A375 (cell line): Measurements from ENCODE around the gene GTPBP10. TPM values are rescaled to one million over a fixed set of nuclear protein-coding genes. Genes with fewer than 3 reads are reported as not detected.

Source experiments
- total RNA-seq: library from RNA; depleted of rRNA; stranded (reverse); fragments of >200 nt; shearing (Covaris generic); gene quantifications from 2 replicates; pipeline ENCODE4 v1.2.3, GENCODE V29; 2014; rRNA removed

The GTPBP10 gene, protein sequence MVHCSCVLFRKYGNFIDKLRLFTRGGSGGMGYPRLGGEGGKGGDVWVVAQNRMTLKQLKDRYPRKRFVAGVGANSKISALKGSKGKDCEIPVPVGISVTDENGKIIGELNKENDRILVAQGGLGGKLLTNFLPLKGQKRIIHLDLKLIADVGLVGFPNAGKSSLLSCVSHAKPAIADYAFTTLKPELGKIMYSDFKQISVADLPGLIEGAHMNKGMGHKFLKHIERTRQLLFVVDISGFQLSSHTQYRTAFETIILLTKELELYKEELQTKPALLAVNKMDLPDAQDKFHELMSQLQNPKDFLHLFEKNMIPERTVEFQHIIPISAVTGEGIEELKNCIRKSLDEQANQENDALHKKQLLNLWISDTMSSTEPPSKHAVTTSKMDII
- total RNA-seq, result 15.7 and 23.7 TPM in 2 replicates

DNA sequence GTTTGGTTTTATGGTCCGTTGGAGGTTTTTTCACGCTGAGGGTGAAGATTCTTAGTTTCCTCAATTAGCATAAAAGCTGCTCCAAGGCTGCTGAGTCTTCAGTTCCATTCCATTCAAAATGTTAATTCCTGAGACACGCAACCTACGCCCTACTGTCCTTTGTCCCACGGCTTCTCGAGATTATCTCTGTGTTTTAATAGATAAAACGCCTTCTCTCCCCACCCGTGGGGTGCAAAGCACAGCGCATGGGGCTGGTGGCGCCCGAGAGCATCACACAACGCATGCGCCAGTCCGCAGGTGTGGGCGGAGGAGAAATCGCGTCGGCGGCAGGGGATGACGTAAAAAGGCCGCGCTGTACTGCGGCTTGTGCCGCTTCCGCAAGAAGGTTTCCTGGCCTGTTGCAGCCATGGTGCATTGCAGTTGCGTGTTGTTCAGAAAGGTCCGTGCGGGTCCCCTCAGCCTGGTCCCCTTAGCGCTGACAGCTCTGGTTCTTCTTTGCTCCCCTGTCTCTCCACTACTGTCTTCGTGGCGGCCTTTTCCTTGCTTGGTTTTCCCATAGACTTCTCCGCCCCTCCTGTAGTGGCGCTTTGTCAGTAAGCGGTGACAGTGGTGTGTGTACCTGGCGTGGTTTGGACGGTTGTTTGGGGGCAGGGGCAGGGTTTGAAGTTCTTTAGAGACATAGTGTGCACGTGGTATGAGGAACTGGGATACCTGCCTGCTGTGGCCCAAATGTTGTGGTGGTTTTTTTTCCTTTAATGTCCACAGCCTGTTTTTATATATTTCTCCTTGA, at the start of gene GTPBP10:
Gene GTPBP10, plus strand, starts transcription at position 381 of the 790 bp plus-strand sequence. Its CDS starts 26 bp downstream, at position 407.

DNA sequence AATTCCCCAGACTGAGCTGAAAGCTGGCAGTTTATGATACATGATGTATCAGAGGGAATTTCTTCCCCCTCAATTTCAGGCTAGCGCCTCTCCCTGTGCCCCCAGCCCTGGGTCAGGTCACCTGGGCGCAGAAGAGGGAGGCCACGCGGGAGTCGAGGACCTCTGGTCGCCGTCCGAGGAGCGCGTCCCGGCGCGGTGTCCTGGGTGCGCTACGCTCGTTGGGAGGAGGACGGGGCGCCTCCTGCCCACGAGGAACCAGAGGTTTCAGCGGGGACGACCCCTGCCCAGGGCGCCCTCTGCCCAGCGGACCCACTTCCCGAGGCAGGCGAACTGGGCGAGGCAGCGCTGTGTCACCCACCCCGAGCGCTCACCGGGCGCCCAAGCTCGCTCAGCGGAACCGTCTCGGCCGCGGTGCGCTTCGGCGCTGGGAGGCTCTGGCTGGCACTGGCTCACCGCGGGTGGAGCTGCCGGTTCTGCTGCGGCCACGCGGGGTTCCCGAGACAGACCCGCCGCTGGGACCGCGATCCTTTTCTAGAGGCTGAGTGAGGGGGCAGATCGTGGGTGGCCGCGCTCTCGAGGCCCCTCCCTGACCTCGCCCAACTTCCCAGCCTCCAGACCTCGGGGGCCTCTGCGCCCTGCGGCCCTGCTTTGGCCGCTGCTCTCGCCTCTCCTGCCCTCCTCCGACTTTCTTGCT, 25.6 kb upstream of the GTPBP10 start, which contains the start of gene FAM237B:
Gene FAM237B, minus strand, starts transcription at position 504 of the 694 bp plus-strand sequence. CDS start 1,556 bp downstream, outside the sequence.

DNA sequence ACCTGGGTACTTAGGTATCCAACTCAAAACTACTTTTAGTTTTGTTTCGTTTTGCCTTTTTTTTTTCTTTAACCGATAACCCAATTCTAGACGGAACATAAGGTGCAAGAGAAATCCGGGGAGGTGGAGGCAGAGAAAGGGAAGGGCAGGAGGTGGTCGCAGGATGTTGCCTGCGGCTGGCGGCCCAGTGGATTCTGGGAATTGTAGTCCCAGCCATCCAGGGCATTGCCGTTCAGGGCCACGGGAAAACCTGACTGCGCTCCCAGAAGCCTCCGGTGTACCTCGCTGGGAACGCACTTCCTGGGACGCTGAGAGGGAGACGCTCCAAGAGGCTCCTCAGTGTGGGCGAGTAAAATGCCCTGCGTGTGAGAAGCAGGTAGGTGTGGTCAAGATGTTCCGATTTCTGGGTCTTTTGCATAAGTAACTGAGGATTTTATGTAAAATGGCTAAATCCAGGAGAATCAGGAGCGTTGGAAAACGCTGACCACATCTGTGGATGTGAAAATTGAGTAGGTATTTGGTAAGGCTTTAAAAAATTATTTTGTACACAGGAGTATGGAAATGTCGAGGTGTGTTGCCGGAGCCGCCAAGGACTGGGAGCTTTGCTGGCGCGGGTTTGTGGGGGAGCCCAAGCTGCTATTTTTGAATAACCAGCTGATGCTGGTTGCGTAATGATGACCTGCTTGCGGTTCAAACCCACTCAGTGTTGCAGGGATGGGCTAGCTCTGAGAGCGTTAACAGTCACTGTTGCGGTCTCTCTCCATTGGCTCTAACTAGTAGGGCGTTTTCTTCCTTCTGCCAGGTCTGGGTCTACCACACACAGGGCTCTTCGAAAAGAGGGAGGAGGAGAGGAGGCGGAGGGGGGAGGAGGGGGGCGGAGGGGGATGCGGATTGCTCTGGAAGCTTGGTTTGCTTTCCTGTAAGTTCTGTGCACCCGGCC, 56.9 kb downstream of the GTPBP10 start, which contains the start of gene CLDN12:
Gene CLDN12, plus strand, starts transcription at position 288 of the 940 bp plus-strand sequence. CDS start 9,216 bp downstream, outside the sequence.

Other genes with a start within 250 kb of the GTPBP10 start
- 3.8 and 5.6 TPM in 2 replicates for gene STEAP1, start 192.2 kb upstream of the GTPBP10 start, total RNA-seq
- gene STEAP2, start 135.0 kb upstream of the GTPBP10 start, total RNA-seq, result 0.64 and 2.5 TPM in 2 replicates
- 4.8 and 13.1 TPM in 2 replicates for gene CFAP69, start 101.5 kb upstream of the GTPBP10 start, total RNA-seq
- not detected in 2 replicates for gene FAM237B, start 25.4 kb upstream of the GTPBP10 start, total RNA-seq
- gene CLDN12, start 56.7 kb downstream of the GTPBP10 start, total RNA-seq, result 25.1 and 25.7 TPM in 2 replicates
- not detected in 2 replicates for gene PTTG1IP2, start 122.9 kb downstream of the GTPBP10 start, total RNA-seq
- 14.5 and 19.2 TPM in 2 replicates for gene CDK14, start 249.6 kb downstream of the GTPBP10 start, total RNA-seq